Gastrocnemius medialis (tissue), 4 donors: ENCODE results near the gene TMEM176A.

Source experiments
- CTCF ChIP-seq, 5 experiments: fragments of 450-650 bp in 3 of 5; fragments of 200-600 bp in 2 of 5; sonication (generic) in 2 of 5; IDR thresholded peaks in 4 of 5; conservative IDR thresholded peaks in 1 of 5; 1 replicate in 4 of 5; 2 replicates in 1 of 5; pipeline ENCODE4 v1.5.1; 2016 to 2019; ENCODE audit warnings: antibody characterized with exemption in 5 of 5, mild to moderate bottlenecking in 3 of 5, moderate library complexity in 3 of 5
- POLR2A ChIP-seq, 2 donors: fragments of 450-650 bp; IDR thresholded peaks; one replicate each; pipeline ENCODE4 v1.6.1; 2017; ENCODE audit warnings: antibody characterized with exemption in 2 of 2, mild to moderate bottlenecking in 2 of 2, moderate library complexity in 2 of 2

DNA sequence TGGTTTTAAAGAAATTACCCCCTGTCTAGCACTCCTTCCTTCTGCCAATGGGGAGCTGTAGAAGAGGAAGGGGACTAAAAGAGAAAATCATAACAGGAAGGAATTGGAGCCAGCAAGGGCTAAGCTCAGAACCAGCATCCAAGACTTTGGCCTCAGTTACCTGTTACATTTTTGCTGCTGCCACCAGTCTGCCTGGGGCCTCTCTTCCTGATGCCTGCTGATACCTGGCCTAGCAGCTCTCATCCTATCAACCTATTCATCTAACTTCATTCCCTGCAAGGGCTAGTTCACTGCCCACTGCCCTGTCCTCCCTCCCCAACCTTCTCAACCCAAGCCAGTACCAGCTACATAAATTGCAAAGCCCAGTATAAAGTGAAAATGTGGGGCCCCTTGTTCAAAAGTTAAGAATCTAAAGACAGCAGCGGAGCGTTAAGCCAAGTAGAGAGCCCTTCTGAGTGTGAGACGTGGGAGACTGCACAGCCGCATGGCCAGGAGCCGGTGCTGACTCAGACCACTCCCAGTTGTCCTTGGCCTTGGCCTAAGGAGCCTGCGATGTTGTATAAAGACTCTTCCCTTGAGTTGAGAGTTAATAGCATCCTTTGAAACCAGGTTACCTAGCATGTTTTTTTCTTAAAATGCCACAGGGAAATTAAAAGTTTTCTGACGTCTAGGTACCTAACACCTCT, 38.5 kb downstream of the TMEM176A start:
- TF ChIP-seq CTCF (IDR thresholded peaks at IDR 0.05 in 4 of 5, conservative IDR thresholded peaks at IDR 0.05 in 1 of 5): no peak
- no peak for TF ChIP-seq POLR2A (IDR thresholded peaks at IDR 0.05)
